HepG2 (cell line): ENCODE measurements around the gene FOXK2. TPM values are rescaled to one million over a fixed set of nuclear protein-coding genes. Genes with fewer than 3 reads are reported as not detected.

ENCODE experiments used
- ATF1 ChIP-seq: IDR thresholded peaks from 2 replicates; pipeline ENCODE4 v1.6.1; 2016; ENCODE audit warnings: mild to moderate bottlenecking, control low read depth
- CHCHD3 ChIP-seq: sonication (generic); formaldehyde crosslinking; IDR thresholded peaks from 2 replicates; pipeline ENCODE4 v1.8.0; 2022; ENCODE audit warnings: mild to moderate bottlenecking, missing genetic modification reagents, moderate library complexity
- FOSL2 ChIP-seq: sonication (generic); formaldehyde crosslinking; IDR thresholded peaks from 2 replicates; pipeline ENCODE4 v1.4.0; 2020; ENCODE audit warnings: missing genetic modification reagents
- FOXC1 ChIP-seq: sonication (generic); formaldehyde crosslinking; IDR thresholded peaks from 2 replicates; pipeline ENCODE4 v1.8.0; 2022; ENCODE audit warnings: mild to moderate bottlenecking, missing genetic modification reagents, borderline replicate concordance
- KDM2A ChIP-seq: sonication (generic); formaldehyde crosslinking; IDR thresholded peaks from 2 replicates; pipeline ENCODE4 v1.4.0; 2020; ENCODE audit warnings: low read depth, missing genetic modification reagents, borderline replicate concordance
- KLF12 ChIP-seq: sonication (generic); formaldehyde crosslinking; IDR thresholded peaks from 2 replicates; pipeline ENCODE4 v1.4.0; 2020; ENCODE audit warnings: missing genetic modification reagents, borderline replicate concordance
- PAWR ChIP-seq: sonication (generic); formaldehyde crosslinking; IDR thresholded peaks from 2 replicates; pipeline ENCODE4 v1.4.0; 2020; ENCODE audit warnings: missing genetic modification reagents, mild to moderate bottlenecking, borderline replicate concordance
- POLR2G ChIP-seq: fragments of 200-400 bp; formaldehyde crosslinking; IDR thresholded peaks from 2 replicates; pipeline ENCODE4 v1.6.1; 2018; ENCODE audit warnings: mild to moderate bottlenecking, low read depth, low read length, moderate library complexity
- PRMT3 ChIP-seq: sonication (generic); formaldehyde crosslinking; IDR thresholded peaks from 2 replicates; pipeline ENCODE4 v1.8.1; 2022; ENCODE audit warnings: low read depth, mild to moderate bottlenecking, moderate library complexity, missing genetic modification reagents, borderline replicate concordance
- STAG1 ChIP-seq: sonication (generic); formaldehyde crosslinking; IDR thresholded peaks from 2 replicates; pipeline ENCODE4 v1.4.0; 2020; ENCODE audit warnings: missing genetic modification reagents
- TSC22D2 ChIP-seq: sonication (generic); formaldehyde crosslinking; IDR thresholded peaks from 2 replicates; pipeline ENCODE4 v1.5.1; 2020; ENCODE audit warnings: missing genetic modification reagents, mild to moderate bottlenecking, borderline replicate concordance
- ZBTB20 ChIP-seq: sonication (generic); formaldehyde crosslinking; IDR thresholded peaks from 2 replicates; pipeline ENCODE4 v1.8.1; 2023; ENCODE audit warnings: missing genetic modification reagents, low read depth, mild to moderate bottlenecking, borderline replicate concordance
- ZNF235 ChIP-seq: sonication (generic); formaldehyde crosslinking; IDR thresholded peaks from 2 replicates; pipeline ENCODE4 v1.8.1; 2023; ENCODE audit warnings: mild to moderate bottlenecking, missing genetic modification reagents, borderline replicate concordance
- ZNF350 ChIP-seq: sonication (generic); formaldehyde crosslinking; IDR thresholded peaks from 2 replicates; pipeline ENCODE4 v1.4.0; 2020; ENCODE audit warnings: mild to moderate bottlenecking, low read depth, missing genetic modification reagents, borderline replicate concordance
- ZNF546 ChIP-seq: sonication (generic); formaldehyde crosslinking; conservative IDR thresholded peaks from 2 replicates; pipeline ENCODE4 v1.8.1; 2023; ENCODE audit warnings: mild to moderate bottlenecking, missing genetic modification reagents
- ZNF547 ChIP-seq: sonication (generic); formaldehyde crosslinking; IDR thresholded peaks from 2 replicates; pipeline ENCODE4 v1.5.1; 2020; ENCODE audit warnings: mild to moderate bottlenecking, missing genetic modification reagents
- ZNF570 ChIP-seq: sonication (generic); formaldehyde crosslinking; IDR thresholded peaks from 2 replicates; pipeline ENCODE4 v1.4.0; 2020; ENCODE audit warnings: mild to moderate bottlenecking, missing genetic modification reagents, borderline replicate concordance
- ZNF674 ChIP-seq: sonication (generic); formaldehyde crosslinking; IDR thresholded peaks from 2 replicates; pipeline ENCODE4 v1.5.0; 2020; ENCODE audit warnings: low read depth, mild to moderate bottlenecking, missing genetic modification reagents
- ZNF772 ChIP-seq: sonication (generic); formaldehyde crosslinking; IDR thresholded peaks from 2 replicates; pipeline ENCODE4 v1.5.0; 2020; ENCODE audit warnings: mild to moderate bottlenecking, missing genetic modification reagents
- ZSCAN12 ChIP-seq: sonication (generic); formaldehyde crosslinking; IDR thresholded peaks from 2 replicates; pipeline ENCODE4 v1.9.0; 2021; ENCODE audit warnings: mild to moderate bottlenecking, missing genetic modification reagents
- polyA plus RNA-seq, 8 experiments: library from polyadenylated mRNA; depleted of rRNA in 3 of 8; stranded (reverse) in 7 of 8; unstranded in 1 of 8; fragments of >200 nt; fragmentation: Illumina TruSeq in 4 of 8; extraction: Trizol in 4 of 8; gene quantifications; 2 replicates each; pipeline versions ENCODE4 v1.2.1 to v1.2.3, GENCODE V29; 2011 to 2016; ENCODE audit warnings: low read depth in 4 of 8, missing spikeins in 1 of 8, mixed read lengths in 1 of 8; ENCODE audit not compliant: insufficient read depth in 1 of 8
- total RNA-seq, 5 experiments: library from RNA; depleted of rRNA; stranded (reverse); fragments of >200 nt; fragmentation: Illumina TruSeq; extraction: Trizol; gene quantifications; 2 replicates each; pipeline ENCODE4 v1.2.3, GENCODE V29; 2016; ENCODE audit warnings: low read depth in 1 of 5
- TF ChIP-seq, protein P1 (sequence below): sonication (generic); formaldehyde crosslinking; IDR thresholded peaks from 2 replicates; pipeline ENCODE4 v1.4.0; 2020; ENCODE audit warnings: mild to moderate bottlenecking, missing genetic modification reagents, borderline replicate concordance
- TF ChIP-seq, protein P2 (sequence below): sonication (generic); formaldehyde crosslinking; IDR thresholded peaks from 2 replicates; pipeline ENCODE4 v1.4.0; 2020; ENCODE audit warnings: mild to moderate bottlenecking, missing genetic modification reagents
- TF ChIP-seq, protein P3 (sequence below): sonication (generic); formaldehyde crosslinking; IDR thresholded peaks from 2 replicates; pipeline ENCODE4 v1.5.1; 2020; ENCODE audit warnings: missing genetic modification reagents, mild to moderate bottlenecking, borderline replicate concordance
- TF ChIP-seq, protein P4 (sequence below): sonication (generic); formaldehyde crosslinking; IDR thresholded peaks from 2 replicates; pipeline ENCODE4 v1.5.0; 2020; ENCODE audit warnings: missing genetic modification reagents, mild to moderate bottlenecking, borderline replicate concordance
- TF ChIP-seq, protein P5 (sequence below): sonication (generic); formaldehyde crosslinking; IDR thresholded peaks from 2 replicates; pipeline ENCODE4 v1.9.0; 2022; ENCODE audit warnings: low read depth, missing genetic modification reagents

Gene FOXK2
- total and polyA plus RNA-seq, 2 of the 13 experiments (the other 11 are each of a cell fraction or from before 2014, with no cell fraction given) = 67.1 to 67.2 TPM

DNA sequence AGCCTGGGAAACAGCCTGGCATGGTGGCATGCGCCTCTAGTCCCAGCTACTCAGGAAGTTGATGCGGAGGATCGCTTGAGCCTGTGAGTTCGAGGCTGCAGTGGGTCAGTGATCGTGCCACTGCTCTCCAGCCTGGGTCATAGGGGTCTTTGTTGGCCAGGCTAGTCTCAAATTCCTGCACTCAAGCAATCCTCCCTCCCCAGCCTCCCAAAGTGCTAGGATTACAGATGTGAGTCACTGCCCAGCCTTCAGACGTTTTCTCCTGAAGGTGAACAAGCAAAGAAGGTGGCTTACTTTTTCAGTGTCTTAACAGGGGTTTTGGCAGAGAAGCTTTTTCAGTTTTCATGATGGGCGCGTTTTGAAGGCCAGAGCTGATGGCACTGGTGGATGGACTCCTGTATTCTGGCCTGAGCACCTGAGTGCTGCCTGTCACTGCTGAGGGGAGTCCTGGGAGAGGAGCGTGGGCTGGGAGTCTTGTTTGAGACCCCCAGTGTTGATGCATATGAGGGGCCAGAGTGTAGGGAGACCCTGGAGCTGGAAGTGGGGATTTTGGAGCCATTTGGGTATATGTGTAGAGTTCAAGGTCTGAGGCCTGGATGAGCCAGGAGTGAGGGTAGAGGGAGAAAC, 41.4 kb downstream of the FOXK2 start (continued):
- TF ChIP-seq ZNF235 (CRISPR knock-in tag) = no peak
- TF ChIP-seq POLR2G = no peak
- 0 out of 2 replicates have a peak, but pooled peaks have one; percentile 37 for TF ChIP-seq ZNF772 (CRISPR knock-in tag)
- no peak for TF ChIP-seq ZNF547 (CRISPR knock-in tag)
- TF ChIP-seq ZBTB20 (CRISPR knock-in tag) = no peak
- TF ChIP-seq ZNF350 (CRISPR knock-in tag) = peak; percentile 21; the same call in 1 of the 2 replicates
- no peak for TF ChIP-seq KLF12 (CRISPR knock-in tag)
- TF ChIP-seq ZNF674 = no peak
- TF ChIP-seq, protein P1, sequence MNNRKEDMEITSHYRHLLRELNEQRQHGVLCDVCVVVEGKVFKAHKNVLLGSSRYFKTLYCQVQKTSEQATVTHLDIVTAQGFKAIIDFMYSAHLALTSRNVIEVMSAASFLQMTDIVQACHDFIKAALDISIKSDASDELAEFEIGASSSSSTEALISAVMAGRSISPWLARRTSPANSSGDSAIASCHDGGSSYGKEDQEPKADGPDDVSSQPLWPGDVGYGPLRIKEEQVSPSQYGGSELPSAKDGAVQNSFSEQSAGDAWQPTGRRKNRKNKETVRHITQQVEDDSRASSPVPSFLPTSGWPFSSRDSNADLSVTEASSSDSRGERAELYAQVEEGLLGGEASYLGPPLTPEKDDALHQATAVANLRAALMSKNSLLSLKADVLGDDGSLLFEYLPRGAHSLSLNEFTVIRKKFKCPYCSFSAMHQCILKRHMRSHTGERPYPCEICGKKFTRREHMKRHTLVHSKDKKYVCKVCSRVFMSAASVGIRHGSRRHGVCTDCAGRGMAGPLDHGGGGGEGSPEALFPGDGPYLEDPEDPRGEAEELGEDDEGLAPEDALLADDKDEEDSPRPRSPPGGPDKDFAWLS = no peak
- TF ChIP-seq TSC22D2 = no peak
- TF ChIP-seq, protein P2, sequence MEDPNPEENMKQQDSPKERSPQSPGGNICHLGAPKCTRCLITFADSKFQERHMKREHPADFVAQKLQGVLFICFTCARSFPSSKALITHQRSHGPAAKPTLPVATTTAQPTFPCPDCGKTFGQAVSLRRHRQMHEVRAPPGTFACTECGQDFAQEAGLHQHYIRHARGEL = no peak
- no peak for TF ChIP-seq CHCHD3 (CRISPR knock-in tag)
- TF ChIP-seq STAG1 (CRISPR knock-in tag) = no peak
- TF ChIP-seq PRMT3 (CRISPR knock-in tag) = no peak
- peak; percentile 27; the same call in 1 of the 2 replicates for TF ChIP-seq FOSL2 (CRISPR knock-in tag)
- no peak for TF ChIP-seq FOXC1 (CRISPR knock-in tag)
- TF ChIP-seq, protein P3, sequence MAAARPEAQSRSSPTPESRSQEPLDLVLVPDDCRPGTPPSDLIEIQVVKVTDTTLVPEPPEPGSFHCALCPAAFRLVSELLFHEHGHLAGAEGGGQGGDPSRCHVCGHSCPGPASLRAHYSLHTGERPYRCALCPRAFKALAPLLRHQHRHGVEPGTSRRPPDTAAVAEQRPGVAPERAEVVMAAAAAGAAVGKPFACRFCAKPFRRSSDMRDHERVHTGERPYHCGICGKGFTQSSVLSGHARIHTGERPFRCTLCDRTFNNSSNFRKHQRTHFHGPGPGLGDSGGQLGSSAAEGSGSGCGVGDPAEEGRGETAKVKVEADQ (CRISPR knock-in tag) = no peak
- TF ChIP-seq ZNF546 = no peak
- no peak for TF ChIP-seq ATF1
- TF ChIP-seq PAWR (CRISPR knock-in tag) = no peak
- TF ChIP-seq ZNF570 (CRISPR knock-in tag) = no peak
- TF ChIP-seq, protein P4, sequence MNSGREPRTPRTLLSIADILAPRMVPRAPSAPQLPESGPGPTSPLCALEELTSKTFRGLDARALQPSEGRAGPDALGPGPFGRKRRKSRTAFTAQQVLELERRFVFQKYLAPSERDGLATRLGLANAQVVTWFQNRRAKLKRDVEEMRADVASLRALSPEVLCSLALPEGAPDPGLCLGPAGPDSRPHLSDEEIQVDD (CRISPR knock-in tag) = no peak
- TF ChIP-seq ZSCAN12 (CRISPR knock-in tag) = no peak
- TF ChIP-seq KDM2A (CRISPR knock-in tag) = no peak
- TF ChIP-seq, protein P5, sequence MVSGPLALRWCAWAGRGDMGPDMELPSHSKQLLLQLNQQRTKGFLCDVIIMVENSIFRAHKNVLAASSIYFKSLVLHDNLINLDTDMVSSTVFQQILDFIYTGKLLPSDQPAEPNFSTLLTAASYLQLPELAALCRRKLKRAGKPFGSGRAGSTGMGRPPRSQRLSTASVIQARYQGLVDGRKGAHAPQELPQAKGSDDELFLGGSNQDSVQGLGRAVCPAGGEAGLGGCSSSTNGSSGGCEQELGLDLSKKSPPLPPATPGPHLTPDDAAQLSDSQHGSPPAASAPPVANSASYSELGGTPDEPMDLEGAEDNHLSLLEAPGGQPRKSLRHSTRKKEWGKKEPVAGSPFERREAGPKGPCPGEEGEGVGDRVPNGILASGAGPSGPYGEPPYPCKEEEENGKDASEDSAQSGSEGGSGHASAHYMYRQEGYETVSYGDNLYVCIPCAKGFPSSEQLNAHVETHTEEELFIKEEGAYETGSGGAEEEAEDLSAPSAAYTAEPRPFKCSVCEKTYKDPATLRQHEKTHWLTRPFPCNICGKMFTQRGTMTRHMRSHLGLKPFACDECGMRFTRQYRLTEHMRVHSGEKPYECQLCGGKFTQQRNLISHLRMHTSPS (CRISPR knock-in tag) = no peak
